ENCODE data around the gene KIAA0319L.

GRCh38 chr1:35571263-35571662, 14.1 kb upstream of the KIAA0319L start:
- no peak for TF ChIP-seq CTCF (IDR thresholded peaks at IDR 0.05)
- no peak for TF ChIP-seq POLR2A (IDR thresholded peaks at IDR 0.05)
